ENCODE results near the gene OVCH1. TPM values are rescaled to one million over a fixed set of nuclear protein-coding genes. Genes with fewer than 3 reads are reported as not detected.

Gene OVCH1
- total RNA-seq, 1 donor from 2014 or later = not detected

DNA sequence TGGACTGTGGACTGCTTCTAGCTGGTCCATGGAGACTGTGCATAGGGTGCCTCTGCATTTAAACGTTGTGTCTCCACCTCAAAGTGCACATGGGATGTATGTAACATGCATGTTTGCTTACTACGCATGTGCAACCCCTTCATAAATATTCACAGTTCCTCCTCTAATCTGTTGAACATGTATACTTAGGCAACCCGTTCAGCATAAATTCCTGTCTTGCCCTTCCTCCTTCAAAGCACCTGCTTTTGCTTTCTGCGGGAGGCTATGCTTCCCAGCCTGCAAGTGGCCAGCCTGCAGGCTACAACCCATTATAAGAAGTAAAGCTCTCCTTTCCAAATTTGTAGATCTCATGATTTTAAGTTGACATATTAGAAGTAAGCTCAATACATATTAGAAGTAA lies 33.0 kb upstream of the OVCH1 start:
- DNase-seq (ENCODE audit: low spot score in 2 of 2, unreplicated experiment in 2 of 2) = no peak
- Mint-ChIP-seq H3K36me3 (no peaks in the 10 kb centered on the region), H3K9me3 (peaks cover 4% of the 10 kb centered on the region), H3K27ac (no peak overlapping the region), H3K4me1 (no peaks in the 10 kb centered on the region), H3K4me3 (no peak overlapping the region), H3K27me3 (ENCODE audit: low read depth) (peaks cover 8% of the 10 kb centered on the region)
- TF ChIP-seq, protein P1, sequence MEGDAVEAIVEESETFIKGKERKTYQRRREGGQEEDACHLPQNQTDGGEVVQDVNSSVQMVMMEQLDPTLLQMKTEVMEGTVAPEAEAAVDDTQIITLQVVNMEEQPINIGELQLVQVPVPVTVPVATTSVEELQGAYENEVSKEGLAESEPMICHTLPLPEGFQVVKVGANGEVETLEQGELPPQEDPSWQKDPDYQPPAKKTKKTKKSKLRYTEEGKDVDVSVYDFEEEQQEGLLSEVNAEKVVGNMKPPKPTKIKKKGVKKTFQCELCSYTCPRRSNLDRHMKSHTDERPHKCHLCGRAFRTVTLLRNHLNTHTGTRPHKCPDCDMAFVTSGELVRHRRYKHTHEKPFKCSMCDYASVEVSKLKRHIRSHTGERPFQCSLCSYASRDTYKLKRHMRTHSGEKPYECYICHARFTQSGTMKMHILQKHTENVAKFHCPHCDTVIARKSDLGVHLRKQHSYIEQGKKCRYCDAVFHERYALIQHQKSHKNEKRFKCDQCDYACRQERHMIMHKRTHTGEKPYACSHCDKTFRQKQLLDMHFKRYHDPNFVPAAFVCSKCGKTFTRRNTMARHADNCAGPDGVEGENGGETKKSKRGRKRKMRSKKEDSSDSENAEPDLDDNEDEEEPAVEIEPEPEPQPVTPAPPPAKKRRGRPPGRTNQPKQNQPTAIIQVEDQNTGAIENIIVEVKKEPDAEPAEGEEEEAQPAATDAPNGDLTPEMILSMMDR (IDR thresholded peaks at IDR 0.05; ENCODE audit: unreplicated experiment) = no peak

DNA sequence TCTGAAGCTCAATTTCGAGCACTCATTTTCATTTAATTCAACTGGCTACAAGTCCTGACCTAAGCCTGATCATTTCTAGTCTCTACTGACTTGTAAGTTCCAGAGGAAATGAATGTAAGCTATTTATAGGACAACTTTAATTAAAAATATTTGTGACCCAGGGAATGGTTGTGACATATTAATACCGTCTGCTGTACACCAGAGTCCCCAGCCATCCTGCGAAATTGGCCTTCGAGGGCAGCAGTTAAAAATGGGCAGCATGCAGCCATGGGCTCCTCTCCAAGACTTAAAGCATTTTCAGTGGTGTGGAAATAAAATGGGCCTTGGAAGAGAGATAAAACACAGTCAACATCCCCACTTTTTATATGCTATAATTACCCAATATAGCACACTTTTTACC lies 30.7 kb upstream of the OVCH1 start:
- no peak for DNase-seq (ENCODE audit: low spot score in 2 of 2, unreplicated experiment in 2 of 2)
- Mint-ChIP-seq H3K4me1 (no peaks in the 10 kb centered on the region), H3K4me3 (no peak overlapping the region), H3K9me3 (peaks cover 4% of the 10 kb centered on the region), H3K27me3 (ENCODE audit: low read depth) (peaks cover 5% of the 10 kb centered on the region), H3K36me3 (no peaks in the 10 kb centered on the region), H3K27ac (no peak overlapping the region)
- TF ChIP-seq, protein P1 (IDR thresholded peaks at IDR 0.05; ENCODE audit: unreplicated experiment) = no peak

DNA sequence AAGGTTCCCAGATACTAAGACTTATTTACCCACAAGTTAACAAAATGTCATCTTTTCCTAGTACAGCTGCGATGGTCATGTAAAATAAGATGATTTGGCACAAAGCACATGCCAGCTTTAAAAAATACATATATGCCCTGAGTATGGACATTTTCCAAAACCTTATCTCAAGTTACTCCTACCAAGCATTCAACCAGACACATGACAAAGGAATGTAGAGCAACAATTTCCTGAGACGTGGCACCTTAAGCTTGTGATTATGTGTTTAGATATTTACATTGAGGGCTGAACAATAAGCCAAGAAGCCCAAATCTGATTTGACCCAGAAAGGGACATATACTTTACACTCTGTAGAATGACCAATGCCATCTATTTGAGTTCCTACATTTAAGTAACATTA lies 24.5 kb upstream of the OVCH1 start:
- Mint-ChIP-seq H3K4me1 (peaks cover 3% of the 10 kb centered on the region), H3K4me3 (no peak overlapping the region), H3K27ac (no peak overlapping the region), H3K9me3 (no peaks in the 10 kb centered on the region), H3K36me3 (no peaks in the 10 kb centered on the region), H3K27me3 (ENCODE audit: low read depth) (no peaks in the 10 kb centered on the region)
- no peak for DNase-seq (ENCODE audit: low spot score in 2 of 2, unreplicated experiment in 2 of 2)
- TF ChIP-seq, protein P1 (IDR thresholded peaks at IDR 0.05; ENCODE audit: unreplicated experiment) = no peak

DNA sequence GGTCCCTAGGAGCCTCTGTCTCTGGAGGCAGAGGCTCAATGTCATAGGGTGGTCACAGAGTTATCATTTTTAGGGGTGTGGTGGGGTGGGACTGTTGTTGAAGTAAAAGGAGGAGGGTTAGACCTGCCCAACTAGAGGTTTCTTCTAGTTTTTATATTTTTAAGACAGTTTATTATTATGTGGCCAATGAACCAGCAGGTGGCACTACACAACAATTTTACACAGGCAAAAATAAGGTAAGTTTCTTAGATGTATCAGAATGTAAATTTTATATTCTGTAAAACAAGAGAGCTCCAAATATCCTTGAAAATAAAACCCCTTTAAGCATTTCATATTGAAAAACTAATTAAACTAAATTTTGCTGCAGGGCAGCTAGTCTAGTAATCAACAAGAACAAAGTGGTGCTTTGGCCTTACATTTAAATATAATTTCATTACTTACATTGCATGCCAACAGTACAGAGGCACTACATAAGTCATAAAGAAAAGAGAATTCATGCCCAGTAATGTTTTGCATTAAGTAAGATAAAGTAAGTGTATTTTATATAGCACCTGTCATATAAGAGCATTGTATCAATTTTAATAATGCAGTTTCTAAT lies 22.2 kb upstream of the OVCH1 start:
- H3K27me3 Mint-ChIP-seq (ENCODE audit: low read depth) = no peaks in the 10 kb centered on the region
- DNase-seq (ENCODE audit: low spot score in 2 of 2, unreplicated experiment in 2 of 2) = no peak
- no peaks in the 10 kb centered on the region for H3K36me3 Mint-ChIP-seq
- H3K9me3 Mint-ChIP-seq = no peaks in the 10 kb centered on the region
- no peak overlapping the region for H3K4me3 Mint-ChIP-seq
- H3K4me1 Mint-ChIP-seq = peaks cover 3% of the 10 kb centered on the region
- TF ChIP-seq, protein P1 (IDR thresholded peaks at IDR 0.05; ENCODE audit: unreplicated experiment) = peak; percentile 87
- H3K27ac Mint-ChIP-seq = no peak overlapping the region

DNA sequence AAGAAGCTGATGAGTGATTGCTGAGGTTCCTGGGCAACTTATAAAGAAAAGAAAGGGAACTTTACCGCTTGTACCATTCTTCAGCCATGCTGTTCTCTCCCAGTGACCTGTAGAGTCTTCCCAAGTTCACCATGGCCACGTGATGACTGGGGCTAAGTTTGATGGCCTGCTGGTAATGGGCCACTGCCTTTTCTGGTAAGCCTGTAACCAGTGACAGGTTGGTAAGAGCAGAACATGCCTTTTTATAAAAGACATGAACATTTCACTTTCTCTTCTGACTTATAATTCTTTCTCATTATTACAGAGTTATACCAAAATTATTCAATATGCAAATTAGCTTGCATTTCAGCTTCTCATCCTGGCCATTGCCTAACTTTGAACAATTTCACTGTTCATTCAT lies 20.9 kb upstream of the OVCH1 start:
- H3K36me3 Mint-ChIP-seq = no peaks in the 10 kb centered on the region
- no peak overlapping the region for H3K27ac Mint-ChIP-seq
- peaks cover 3% of the 10 kb centered on the region for H3K4me1 Mint-ChIP-seq
- H3K9me3 Mint-ChIP-seq = no peaks in the 10 kb centered on the region
- no peak for DNase-seq (ENCODE audit: low spot score in 2 of 2, unreplicated experiment in 2 of 2)
- no peak overlapping the region for H3K4me3 Mint-ChIP-seq
- no peaks in the 10 kb centered on the region for H3K27me3 Mint-ChIP-seq (ENCODE audit: low read depth)
- TF ChIP-seq, protein P1 (IDR thresholded peaks at IDR 0.05; ENCODE audit: unreplicated experiment) = no peak

DNA sequence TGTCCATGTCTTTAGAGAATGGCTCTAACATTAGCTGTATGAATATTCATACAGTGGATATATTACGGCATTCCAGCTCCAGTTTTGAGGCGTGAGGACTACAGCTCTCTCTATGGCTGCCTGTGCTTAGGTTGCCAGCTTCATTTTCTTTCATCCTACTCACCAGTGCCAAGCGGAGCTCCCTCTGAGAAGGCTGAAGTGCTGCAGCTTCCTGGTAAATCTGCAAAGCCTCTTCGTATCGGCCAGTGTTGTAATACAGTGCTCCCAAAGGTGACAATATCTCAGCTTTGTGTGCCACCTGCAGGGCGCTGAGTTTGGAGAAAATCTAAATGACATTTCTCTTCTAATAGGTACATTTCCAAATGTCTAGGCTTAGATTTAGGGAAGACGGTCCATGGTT lies 19.8 kb upstream of the OVCH1 start:
- TF ChIP-seq, protein P1 (IDR thresholded peaks at IDR 0.05; ENCODE audit: unreplicated experiment) = no peak
- no peak for DNase-seq (ENCODE audit: low spot score in 2 of 2, unreplicated experiment in 2 of 2)
- Mint-ChIP-seq H3K27me3 (ENCODE audit: low read depth) (no peaks in the 10 kb centered on the region), H3K36me3 (no peaks in the 10 kb centered on the region), H3K4me1 (peaks cover 3% of the 10 kb centered on the region), H3K9me3 (no peaks in the 10 kb centered on the region), H3K27ac (no peak overlapping the region), H3K4me3 (no peak overlapping the region)
